Aorta (tissue), 5 donors: Measurements from ENCODE around the gene RHOD. TPM values are rescaled to one million over a fixed set of nuclear protein-coding genes. Genes with fewer than 3 reads are reported as not detected.
A peak's percentile ranks its signal among the peaks of the same experiment; 100 is the strongest.

Experiments
- ATAC-seq: fragments of 200-7000 bp; cut with Tn5 transposase; one replicate; pipeline ENCODE4 v1.9.1; 2022; ENCODE audit warnings: moderate library complexity; ENCODE audit not compliant: low FRiP score
- DNase-seq, 2 donors: peaks; one replicate each; pipeline ENCODE4 v3.0.0-alpha.2; 2020
- H3K27ac ChIP-seq, 2 donors: one replicate each; pipeline ENCODE4 v1.5.1; 2013; ENCODE audit warnings: low read length in 2 of 2, mild to moderate bottlenecking in 2 of 2, moderate library complexity in 2 of 2, control low read depth in 1 of 2, inconsistent platforms in 1 of 2, low read depth in 1 of 2
- H3K27me3 ChIP-seq, 2 donors: one replicate each; pipeline ENCODE4 v1.6.1; 2013; ENCODE audit warnings: control low read depth in 1 of 2, low read length in 1 of 2, mild to moderate bottlenecking in 1 of 2, moderate library complexity in 1 of 2; ENCODE audit not compliant: insufficient read depth in 2 of 2, control insufficient read depth in 1 of 2
- H3K36me3 ChIP-seq, 2 donors: one replicate each; pipeline ENCODE4 v1.6.1; 2013; ENCODE audit warnings: control low read depth in 1 of 2, low read length in 1 of 2, mild to moderate bottlenecking in 1 of 2; ENCODE audit not compliant: insufficient read depth in 2 of 2, control insufficient read depth in 1 of 2
- H3K4me1 ChIP-seq, 2 donors: one replicate each; pipeline ENCODE4 v1.6.1; 2013; ENCODE audit warnings: low read length in 2 of 2, control low read depth in 1 of 2, mild to moderate bottlenecking in 1 of 2, moderate library complexity in 1 of 2; ENCODE audit not compliant: insufficient read depth in 2 of 2, control insufficient read depth in 1 of 2
- H3K4me3 ChIP-seq, 2 donors: one replicate each; pipeline ENCODE4 v1.5.1; 2013; ENCODE audit warnings: low read length in 2 of 2, control low read depth in 1 of 2, mild to moderate bottlenecking in 1 of 2
- H3K9me3 ChIP-seq: one replicate; pipeline ENCODE4 v1.6.1; 2013; ENCODE audit warnings: mild to moderate bottlenecking, low read length; ENCODE audit not compliant: control insufficient read depth
- WGBS, 2 donors: extraction: QIAGEN DNeasy Blood & Tissue Kit; methylation state at CpG; one replicate each; pipeline ENCODE4 v1.1.7; 2013; 5-methylcytosine and 5-hydroxymethylcytosine counted together
- intact Hi-C, 2 donors: fragments of 100-400 bp; cut with DNase I; formaldehyde crosslinking; loops; one replicate each; pipeline versions ENCODE4 v1.14.2 to v1.15.0; 2022
- microRNA-seq, 2 donors: library from miRNA; unstranded; fragments of <30 nt; microRNA quantifications; one replicate each; pipeline ENCODE4 v1.2.0, GENCODE V29; 2020
- polyA plus RNA-seq, 2 donors: library from polyadenylated mRNA; stranded (reverse); fragments of 200-250 nt; gene quantifications; one replicate each; pipeline ENCODE4 v1.2.3, GENCODE V29; 2013
- total RNA-seq, 2 donors: library from RNA; stranded (reverse); fragmentation: NEBNext Ultra II Directional; extraction: Animal tissue kit (Norgen Biotek cat#: 25700); gene quantifications; one replicate each; pipeline ENCODE4 v1.2.1, GENCODE V29; 2021
- donor health status: healthy with polysubstance abuse.
- donor health status: Bipolar disorder and iron deficiency.
- donor health status: DM: no; HTN: no; CAD: no.
- donor health status: DM: no; HTN: no; CAD: no.
- donor health status: DM: yes; HTN: yes; CAD: no.

RHOD gene
- total and polyA plus RNA-seq, 4 donors: 19.4 to 33.6 (median 24.3) TPM

DNA sequence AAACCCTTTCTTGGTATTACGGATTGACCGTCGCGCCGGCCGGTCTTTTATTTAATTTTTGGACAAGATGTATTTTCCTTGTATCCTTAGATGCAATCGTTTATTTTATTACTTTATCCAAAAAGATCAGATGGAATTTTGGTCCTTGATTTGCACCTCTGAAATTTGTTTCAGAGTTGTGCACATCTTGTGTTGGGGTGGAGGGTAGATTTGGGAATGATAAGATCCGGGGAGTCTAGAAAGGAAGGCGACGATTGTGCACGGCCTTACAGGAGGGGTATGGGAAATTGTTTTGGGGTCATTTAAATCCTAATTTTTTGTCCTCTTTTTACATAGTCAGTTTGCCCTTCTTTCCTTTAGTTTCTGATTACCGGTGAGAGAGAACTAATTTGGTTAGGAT, 63.8 kb downstream of the RHOD start:
- H3K27ac ChIP-seq: no peak overlapping the region
- no peaks in the 10 kb centered on the region for H3K27me3 ChIP-seq
- H3K4me1 ChIP-seq: no peaks in the 10 kb centered on the region
- H3K4me3 ChIP-seq: peak overlapping the region; percentile 84 to 93
- WGBS, 2 donors: 0 to 1% methylated on average over 12 of the region's 12 CpGs
- H3K36me3 ChIP-seq: no peaks in the 10 kb centered on the region
- intact Hi-C loops: loop anchor here in 1 of 2 donors (10.0 kb wide), 1 partner anchor 114 kb away; no protein-coding TSS in a partner anchor
- no peak for DNase-seq
- H3K9me3 ChIP-seq: no peaks in the 10 kb centered on the region
- no peak for ATAC-seq

DNA sequence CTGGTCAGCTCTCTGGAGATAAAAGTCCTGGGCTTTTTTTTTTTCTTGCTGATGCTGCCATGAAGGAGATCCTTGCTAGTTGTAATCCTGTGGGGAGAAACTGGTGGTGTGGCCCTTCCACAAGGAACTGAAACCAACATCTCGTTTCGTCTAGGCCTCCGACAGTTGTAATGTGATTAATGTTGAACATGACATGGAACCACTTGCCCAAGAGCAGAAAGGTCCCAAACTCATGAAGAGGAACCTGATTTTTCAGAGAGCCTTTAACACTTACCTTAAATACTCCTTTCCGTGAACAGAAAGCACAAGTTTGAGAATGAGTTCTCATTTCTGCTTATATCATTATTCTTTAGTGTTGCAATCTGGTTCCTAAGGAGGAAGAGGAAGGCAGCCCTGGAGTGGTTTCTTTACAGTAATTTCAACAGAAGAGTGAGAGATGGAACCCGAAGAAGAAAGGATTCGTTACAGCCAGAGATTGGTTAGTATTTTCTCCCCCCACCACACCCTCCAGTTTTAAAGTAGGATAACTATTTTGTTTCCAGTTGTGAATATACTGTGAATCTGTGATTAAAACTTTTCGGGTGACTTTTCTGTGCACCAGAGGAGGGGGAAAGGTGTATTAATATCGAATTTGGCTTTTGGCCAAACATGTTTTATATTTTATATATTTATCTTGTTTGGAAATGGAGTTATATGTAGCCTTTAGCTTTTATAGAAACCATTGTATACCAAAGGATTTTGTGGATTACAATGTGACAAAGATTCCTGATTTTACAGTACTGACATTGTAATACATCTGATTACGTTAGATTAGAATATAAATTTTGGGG, 64.4 kb downstream of the RHOD start:
- Histone ChIP-seq H3K9me3 (no peaks in the 10 kb centered on the region), H3K27ac (no peak overlapping the region), H3K36me3 (no peaks in the 10 kb centered on the region), H3K4me3 (peak overlapping the region; percentile 84 to 93), H3K27me3 (no peaks in the 10 kb centered on the region), H3K4me1 (no peaks in the 10 kb centered on the region)
- DNase-seq: no peak
- intact Hi-C loops: loop anchor here in 1 of 2 donors (10.0 kb wide), 1 partner anchor 114 kb away; no protein-coding TSS in a partner anchor
- WGBS, 2 donors: 4 to 6% methylated on average over 9 of the region's 9 CpGs
- ATAC-seq: no peak

Small RNA genes within 50 kb of the gene (microRNA-seq; reads per million reads assigned to microRNA genes)
- gene MIR6860: 0 to 0.60 reads per million in 2 donors

Other genes with a start within 250 kb of the RHOD start
- gene RCE1, start 213.4 kb upstream of the RHOD start, total RNA-seq: 10 to 100 TPM; 11.7 to 14.6 TPM
- gene RCE1, start 213.4 kb upstream of the RHOD start, polyA plus RNA-seq: 10 to 100 TPM; 14.5 to 23.5 TPM
- gene LRFN4, start 199.8 kb upstream of the RHOD start, total RNA-seq: 10 to 100 TPM in 1 of 2 donors, 1 to 10 TPM in 1; 7.3 to 12.4 TPM
- 10 to 100 TPM in 1 of 2 donors, 1 to 10 TPM in 1; 4.4 to 13.8 TPM for gene LRFN4, start 199.8 kb upstream of the RHOD start, polyA plus RNA-seq
- 10 to 100 TPM; 12.6 to 15.9 TPM for gene PC, start 98.5 kb upstream of the RHOD start, total RNA-seq
- 10 to 100 TPM; 13.6 to 22.7 TPM for gene PC, start 98.5 kb upstream of the RHOD start, polyA plus RNA-seq
- gene C11orf86, start 81.5 kb upstream of the RHOD start, total RNA-seq: not detected
- gene C11orf86, start 81.5 kb upstream of the RHOD start, polyA plus RNA-seq: 10 to 100 TPM in 1 of 2 donors, under 1 TPM in 1; 0.10 to 54.8 TPM
- 1 to 10 TPM; 4.7 to 5.5 TPM for gene SYT12, start 33.7 kb upstream of the RHOD start, total RNA-seq
- 1 to 10 TPM; 1.4 to 3.8 TPM for gene SYT12, start 33.7 kb upstream of the RHOD start, polyA plus RNA-seq
- 100 to 1,000 TPM in 1 of 2 donors, 10 to 100 TPM in 1; 64.0 to 106 TPM for gene KDM2A, start 62.4 kb downstream of the RHOD start, total RNA-seq
- gene KDM2A, start 62.4 kb downstream of the RHOD start, polyA plus RNA-seq: 10 to 100 TPM; 11.5 to 26.5 TPM
- gene GRK2, start 209.6 kb downstream of the RHOD start, total RNA-seq: 10 to 100 TPM; 53.8 to 77.6 TPM
- gene GRK2, start 209.6 kb downstream of the RHOD start, polyA plus RNA-seq: 10 to 100 TPM; 29.3 to 53.6 TPM
- 10 to 100 TPM; 43.2 to 96.1 TPM for gene ANKRD13D, start 232.5 kb downstream of the RHOD start, total RNA-seq
- 100 to 1,000 TPM in 1 of 2 donors, 10 to 100 TPM in 1; 16.8 to 100 TPM for gene ANKRD13D, start 232.5 kb downstream of the RHOD start, polyA plus RNA-seq
- 10 to 100 TPM; 27.3 to 37.0 TPM for gene SSH3, start 246.7 kb downstream of the RHOD start, total RNA-seq
- gene SSH3, start 246.7 kb downstream of the RHOD start, polyA plus RNA-seq: 10 to 100 TPM; 13.3 to 24.1 TPM